H9 (cell line): Measurements from ENCODE around the gene SLC24A3. TPM values are rescaled to one million over a fixed set of nuclear protein-coding genes. Genes with fewer than 3 reads are reported as not detected.
A peak's percentile ranks its signal among the peaks of the same experiment; 100 is the strongest.

Experiments
- DNase-seq: peaks from one replicate; pipeline ENCODE4 v3.0.0-alpha.2; 2017
- H2AFZ ChIP-seq: one replicate; pipeline ENCODE4 v1.6.1; 2013; ENCODE audit warnings: mild to moderate bottlenecking, low read length, control low read depth, moderate library complexity
- H2AK5ac ChIP-seq: 2 replicates; pipeline ENCODE4 v1.6.1; 2013; ENCODE audit warnings: low read length, control low read depth, mixed read lengths; ENCODE audit not compliant: insufficient read length
- H2BK120ac ChIP-seq: one replicate; pipeline ENCODE4 v1.6.1; 2013; ENCODE audit warnings: low read depth, mild to moderate bottlenecking, low read length, control low read depth, inconsistent platforms; ENCODE audit not compliant: poor library complexity, severe bottlenecking
- H2BK12ac ChIP-seq: 2 replicates; pipeline ENCODE4 v1.6.1; 2013; ENCODE audit warnings: low read length, control low read depth, mixed read lengths, low read depth; ENCODE audit not compliant: insufficient read length
- H2BK15ac ChIP-seq: 2 replicates; pipeline ENCODE4 v1.6.1; 2013; ENCODE audit warnings: low read depth, low read length, control low read depth
- H2BK20ac ChIP-seq: one replicate; pipeline ENCODE4 v1.6.1; 2013; ENCODE audit warnings: low read depth, mild to moderate bottlenecking, low read length, control low read depth, inconsistent platforms; ENCODE audit not compliant: poor library complexity, severe bottlenecking
- H2BK5ac ChIP-seq: 2 replicates; pipeline ENCODE4 v1.6.1; 2013; ENCODE audit warnings: low read length, control low read depth, mixed read lengths; ENCODE audit not compliant: insufficient read length
- H3K14ac ChIP-seq: 2 replicates; pipeline ENCODE4 v1.6.1; 2013; ENCODE audit warnings: low read length, control low read depth; ENCODE audit not compliant: insufficient read depth
- H3K18ac ChIP-seq: 2 replicates; pipeline ENCODE4 v1.6.1; 2013; ENCODE audit warnings: low read depth, mild to moderate bottlenecking, mixed read lengths, low read length, control low read depth; ENCODE audit not compliant: insufficient read length
- H3K23ac ChIP-seq: 2 replicates; pipeline ENCODE4 v1.6.1; 2013; ENCODE audit warnings: low read length, control low read depth, mixed read lengths, low read depth; ENCODE audit not compliant: insufficient read length
- H3K23me2 ChIP-seq: 2 replicates; pipeline ENCODE4 v1.6.1; 2013; ENCODE audit warnings: low read depth, mild to moderate bottlenecking, mixed read lengths, low read length, control low read depth; ENCODE audit not compliant: insufficient read length, poor library complexity, severe bottlenecking
- H3K27ac ChIP-seq: 2 replicates; pipeline ENCODE4 v1.5.1; 2013; ENCODE audit warnings: low read length, control low read depth, mixed read lengths, low read depth; ENCODE audit not compliant: insufficient read length
- H3K27me3 ChIP-seq: 2 replicates; pipeline ENCODE4 v1.6.1; 2013; ENCODE audit warnings: low read length, control low read depth, inconsistent platforms; ENCODE audit not compliant: insufficient read depth
- H3K4ac ChIP-seq: 2 replicates; pipeline ENCODE4 v1.6.1; 2013; ENCODE audit warnings: low read depth, mild to moderate bottlenecking, control low read depth, inconsistent platforms, low read length, moderate library complexity
- H3K4me1 ChIP-seq: 2 replicates; pipeline ENCODE4 v1.6.1; 2013; ENCODE audit warnings: low read length, control low read depth, inconsistent platforms; ENCODE audit not compliant: insufficient read depth
- H3K4me2 ChIP-seq: 2 replicates; pipeline ENCODE4 v1.6.1; 2013; ENCODE audit warnings: low read length, control low read depth, mixed read lengths; ENCODE audit not compliant: insufficient read length, insufficient read depth
- H3K56ac ChIP-seq: 2 replicates; pipeline ENCODE4 v1.6.1; 2013; ENCODE audit warnings: low read depth, mild to moderate bottlenecking, mixed read lengths, low read length, control low read depth; ENCODE audit not compliant: insufficient read length
- H3K79me1 ChIP-seq: 2 replicates; pipeline ENCODE4 v1.6.1; 2013; ENCODE audit warnings: low read depth, mild to moderate bottlenecking, moderate library complexity, low read length, control low read depth, inconsistent platforms; ENCODE audit not compliant: insufficient read depth, poor library complexity, severe bottlenecking
- H3K79me2 ChIP-seq: 2 replicates; pipeline ENCODE4 v1.6.1; 2013; ENCODE audit warnings: low read length, control low read depth, inconsistent platforms; ENCODE audit not compliant: insufficient read depth
- H3K9ac ChIP-seq: 2 replicates; pipeline ENCODE4 v1.6.1; 2013; ENCODE audit warnings: low read length, control low read depth, mixed read lengths; ENCODE audit not compliant: insufficient read length; ENCODE audit errors: extremely low read depth
- H3K9me3 ChIP-seq: one replicate; pipeline ENCODE4 v1.6.1; 2013; ENCODE audit warnings: low read depth, low read length, inconsistent platforms; ENCODE audit not compliant: control insufficient read depth
- H3T11ph ChIP-seq: one replicate; pipeline ENCODE4 v1.6.1; 2013; ENCODE audit warnings: mild to moderate bottlenecking, low read length, control low read depth, inconsistent platforms
- H4K20me1 ChIP-seq: one replicate; pipeline ENCODE4 v1.6.1; 2013; ENCODE audit not compliant: control insufficient read depth, insufficient read length, insufficient read depth
- H4K5ac ChIP-seq: 2 replicates; pipeline ENCODE4 v1.6.1; 2013; ENCODE audit warnings: low read depth, mild to moderate bottlenecking, mixed read lengths, low read length, control low read depth; ENCODE audit not compliant: insufficient read length
- H4K8ac ChIP-seq: replicated peaks from 2 replicates; pipeline ENCODE4 v1.6.1; 2013; ENCODE audit warnings: low read length, control low read depth, mixed read lengths, low read depth; ENCODE audit not compliant: insufficient read length
- H4K91ac ChIP-seq: 2 replicates; pipeline ENCODE4 v1.6.1; 2013; ENCODE audit warnings: low read depth, mild to moderate bottlenecking, moderate library complexity, mixed read lengths, low read length, control low read depth; ENCODE audit not compliant: insufficient read length
- H3K27ac Mint-ChIP-seq, 3 experiments: 2 replicates in 2 of 3; 3 replicates in 1 of 3; pipeline ENCODE4 v1.8.0; 2020 to 2021; ENCODE audit warnings: mixed read lengths in 3 of 3, mild to moderate bottlenecking in 1 of 3, moderate library complexity in 1 of 3
- H3K27me3 Mint-ChIP-seq: 2 replicates; pipeline ENCODE4 v1.8.0; 2021; ENCODE audit warnings: low read depth, mild to moderate bottlenecking, moderate library complexity, mixed read lengths
- H3K36me3 Mint-ChIP-seq, 3 experiments: 2 replicates in 2 of 3; 3 replicates in 1 of 3; pipeline ENCODE4 v1.8.0; 2020 to 2021; ENCODE audit warnings: low read depth in 3 of 3, mixed read lengths in 3 of 3; ENCODE audit not compliant: insufficient read depth in 1 of 3
- H3K4me1 Mint-ChIP-seq, 2 experiments: 2 replicates each; pipeline ENCODE4 v1.8.0; 2020; ENCODE audit warnings: mixed read lengths in 2 of 2
- H3K4me3 Mint-ChIP-seq, 2 experiments: 2 replicates in 1 of 2; 3 replicates in 1 of 2; pipeline ENCODE4 v1.8.0; 2020 to 2021; ENCODE audit warnings: mild to moderate bottlenecking in 2 of 2, mixed read lengths in 2 of 2, moderate library complexity in 1 of 2
- H3K9me3 Mint-ChIP-seq, 2 experiments: 2 replicates in 1 of 2; 3 replicates in 1 of 2; pipeline ENCODE4 v1.8.0; 2020; ENCODE audit warnings: mild to moderate bottlenecking in 2 of 2, mixed read lengths in 2 of 2, moderate library complexity in 1 of 2
- WGBS: extraction: QIAGEN DNeasy Blood & Tissue Kit; methylation state at CpG from one replicate; pipeline ENCODE4 v1.1.7; 2013; ENCODE audit warnings: missing lambda C conversion rate, low lambda C conversion rate, mixed read lengths; ENCODE audit not compliant: insufficient read length; ENCODE audit errors: extremely low coverage; 5-methylcytosine and 5-hydroxymethylcytosine counted together
- total RNA-seq: library from RNA; stranded (reverse); gene quantifications from 2 replicates; pipeline ENCODE4 v1.2.1, GENCODE V29; 2021
- TF ChIP-seq, protein P1 (sequence below): fragments of 200-600 bp; sonication (generic); conservative IDR thresholded peaks from 3 replicates; pipeline ENCODE4 v1.8.0; 2021; ENCODE audit warnings: antibody characterized with exemption, mild to moderate bottlenecking

SLC24A3 gene
- total RNA-seq, 1 experiment from 2014 or later = 0.83 TPM

DNA sequence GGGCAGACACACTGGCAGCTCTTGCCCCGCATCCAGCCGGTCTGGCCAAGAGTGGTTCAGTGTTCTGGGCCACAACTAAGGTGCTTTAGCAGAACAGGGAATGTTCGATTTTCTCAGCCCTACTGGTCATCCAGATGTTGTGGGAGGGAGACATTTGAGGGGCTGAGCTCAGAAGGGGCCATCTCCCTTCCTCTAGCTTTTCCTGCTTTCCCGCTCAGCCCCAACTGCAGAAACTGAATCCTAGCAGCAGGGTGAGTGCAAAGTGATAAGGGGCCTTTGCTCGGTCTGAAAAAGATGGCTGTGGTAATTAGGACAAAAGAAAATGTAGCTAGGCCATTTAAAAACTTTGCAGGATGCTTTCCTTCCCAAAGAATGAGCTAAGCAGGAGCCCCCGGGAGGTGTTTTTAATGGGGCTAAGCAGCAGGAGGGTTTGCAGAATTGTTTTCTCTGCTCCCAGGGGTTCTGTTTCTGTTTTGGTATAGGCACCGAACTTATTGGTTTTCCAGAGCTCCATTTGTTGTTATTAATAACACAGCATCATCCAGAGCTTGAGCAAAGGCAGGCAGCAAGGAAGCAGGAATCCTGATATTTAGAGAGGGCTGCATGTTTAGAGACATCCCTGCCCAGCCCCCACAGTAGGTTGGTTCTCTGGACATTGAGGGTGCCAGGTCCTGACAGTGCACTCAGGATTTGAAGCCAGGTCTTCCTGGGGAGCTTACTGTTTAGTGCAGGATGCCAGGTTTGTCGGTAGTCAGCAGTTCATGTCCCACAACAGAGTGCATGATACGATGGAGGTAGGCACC, 210.9 kb downstream of the SLC24A3 start:
- peaks cover 0 to 3% of the 10 kb centered on the region in 2 experiments; a peak in 2 of 5 replicates for H3K9me3 Mint-ChIP-seq
- Histone ChIP-seq H3K4me1 (peaks cover 7% of the 10 kb centered on the region), H4K5ac (no peak overlapping the region), H4K91ac (no peak overlapping the region), H3K4me2 (no peak overlapping the region), H3K18ac (no peak overlapping the region), H3K56ac (no peak overlapping the region), H2BK20ac (no peak overlapping the region), H3K79me2 (no peaks in the 10 kb centered on the region), H3K9me3 (no peaks in the 10 kb centered on the region), H2BK120ac (no peak overlapping the region), H3T11ph (no peak overlapping the region), H3K14ac (no peak overlapping the region), H3K27ac (no peak overlapping the region), H2BK15ac (no peak overlapping the region), H3K9ac (no peak overlapping the region), H3K23ac (no peak overlapping the region), H3K23me2 (no peaks in the 10 kb centered on the region), H2BK12ac (no peak overlapping the region), H3K79me1 (no peaks in the 10 kb centered on the region), H3K27me3 (no peaks in the 10 kb centered on the region), H2BK5ac (no peak overlapping the region), H4K20me1 (no peaks in the 10 kb centered on the region), H2AK5ac (no peak overlapping the region), H3K4ac (no peak overlapping the region), H4K8ac (no peak overlapping the region), H2AFZ (no peak overlapping the region)
- H3K27me3 Mint-ChIP-seq = peaks cover 5% of the 10 kb centered on the region
- TF ChIP-seq, protein P1, sequence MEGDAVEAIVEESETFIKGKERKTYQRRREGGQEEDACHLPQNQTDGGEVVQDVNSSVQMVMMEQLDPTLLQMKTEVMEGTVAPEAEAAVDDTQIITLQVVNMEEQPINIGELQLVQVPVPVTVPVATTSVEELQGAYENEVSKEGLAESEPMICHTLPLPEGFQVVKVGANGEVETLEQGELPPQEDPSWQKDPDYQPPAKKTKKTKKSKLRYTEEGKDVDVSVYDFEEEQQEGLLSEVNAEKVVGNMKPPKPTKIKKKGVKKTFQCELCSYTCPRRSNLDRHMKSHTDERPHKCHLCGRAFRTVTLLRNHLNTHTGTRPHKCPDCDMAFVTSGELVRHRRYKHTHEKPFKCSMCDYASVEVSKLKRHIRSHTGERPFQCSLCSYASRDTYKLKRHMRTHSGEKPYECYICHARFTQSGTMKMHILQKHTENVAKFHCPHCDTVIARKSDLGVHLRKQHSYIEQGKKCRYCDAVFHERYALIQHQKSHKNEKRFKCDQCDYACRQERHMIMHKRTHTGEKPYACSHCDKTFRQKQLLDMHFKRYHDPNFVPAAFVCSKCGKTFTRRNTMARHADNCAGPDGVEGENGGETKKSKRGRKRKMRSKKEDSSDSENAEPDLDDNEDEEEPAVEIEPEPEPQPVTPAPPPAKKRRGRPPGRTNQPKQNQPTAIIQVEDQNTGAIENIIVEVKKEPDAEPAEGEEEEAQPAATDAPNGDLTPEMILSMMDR = no peak
- DNase-seq = no peak
- peak overlapping the region; percentile 75 to 90 (median 89) for H3K27ac Mint-ChIP-seq
- peaks cover 25 to 39% of the 10 kb centered on the region in 2 experiments for H3K4me1 Mint-ChIP-seq
- H3K4me3 Mint-ChIP-seq = no peak overlapping the region; a peak in 1 of 5 replicates
- H3K36me3 Mint-ChIP-seq = peaks cover 0 to 12% (median 3%) of the 10 kb centered on the region in 3 experiments; a peak in 3 of 7 replicates
- whole genome bisulfite sequencing = no CpG with 5 or more reads among the region's 9 CpGs
